H9 (cell line): ENCODE results near the gene BDH1. TPM values are rescaled to one million over a fixed set of nuclear protein-coding genes. Genes with fewer than 3 reads are reported as not detected.
A peak's percentile ranks its signal among the peaks of the same experiment; 100 is the strongest.

Experiments used
- DNase-seq: peaks from one replicate; pipeline ENCODE4 v3.0.0-alpha.2; 2017
- H2AFZ ChIP-seq: one replicate; pipeline ENCODE4 v1.6.1; 2013; ENCODE audit warnings: mild to moderate bottlenecking, low read length, control low read depth, moderate library complexity
- H2AK5ac ChIP-seq: 2 replicates; pipeline ENCODE4 v1.6.1; 2013; ENCODE audit warnings: low read length, control low read depth, mixed read lengths; ENCODE audit not compliant: insufficient read length
- H2BK120ac ChIP-seq: one replicate; pipeline ENCODE4 v1.6.1; 2013; ENCODE audit warnings: low read depth, mild to moderate bottlenecking, low read length, control low read depth, inconsistent platforms; ENCODE audit not compliant: poor library complexity, severe bottlenecking
- H2BK12ac ChIP-seq: 2 replicates; pipeline ENCODE4 v1.6.1; 2013; ENCODE audit warnings: low read length, control low read depth, mixed read lengths, low read depth; ENCODE audit not compliant: insufficient read length
- H2BK15ac ChIP-seq: 2 replicates; pipeline ENCODE4 v1.6.1; 2013; ENCODE audit warnings: low read depth, low read length, control low read depth
- H2BK20ac ChIP-seq: one replicate; pipeline ENCODE4 v1.6.1; 2013; ENCODE audit warnings: low read depth, mild to moderate bottlenecking, low read length, control low read depth, inconsistent platforms; ENCODE audit not compliant: poor library complexity, severe bottlenecking
- H2BK5ac ChIP-seq: 2 replicates; pipeline ENCODE4 v1.6.1; 2013; ENCODE audit warnings: low read length, control low read depth, mixed read lengths; ENCODE audit not compliant: insufficient read length
- H3K14ac ChIP-seq: 2 replicates; pipeline ENCODE4 v1.6.1; 2013; ENCODE audit warnings: low read length, control low read depth; ENCODE audit not compliant: insufficient read depth
- H3K18ac ChIP-seq: 2 replicates; pipeline ENCODE4 v1.6.1; 2013; ENCODE audit warnings: low read depth, mild to moderate bottlenecking, mixed read lengths, low read length, control low read depth; ENCODE audit not compliant: insufficient read length
- H3K23ac ChIP-seq: 2 replicates; pipeline ENCODE4 v1.6.1; 2013; ENCODE audit warnings: low read length, control low read depth, mixed read lengths, low read depth; ENCODE audit not compliant: insufficient read length
- H3K23me2 ChIP-seq: 2 replicates; pipeline ENCODE4 v1.6.1; 2013; ENCODE audit warnings: low read depth, mild to moderate bottlenecking, mixed read lengths, low read length, control low read depth; ENCODE audit not compliant: insufficient read length, poor library complexity, severe bottlenecking
- H3K27ac ChIP-seq: 2 replicates; pipeline ENCODE4 v1.5.1; 2013; ENCODE audit warnings: low read length, control low read depth, mixed read lengths, low read depth; ENCODE audit not compliant: insufficient read length
- H3K27me3 ChIP-seq: 2 replicates; pipeline ENCODE4 v1.6.1; 2013; ENCODE audit warnings: low read length, control low read depth, inconsistent platforms; ENCODE audit not compliant: insufficient read depth
- H3K4ac ChIP-seq: 2 replicates; pipeline ENCODE4 v1.6.1; 2013; ENCODE audit warnings: low read depth, mild to moderate bottlenecking, control low read depth, inconsistent platforms, low read length, moderate library complexity
- H3K4me1 ChIP-seq: 2 replicates; pipeline ENCODE4 v1.6.1; 2013; ENCODE audit warnings: low read length, control low read depth, inconsistent platforms; ENCODE audit not compliant: insufficient read depth
- H3K4me2 ChIP-seq: 2 replicates; pipeline ENCODE4 v1.6.1; 2013; ENCODE audit warnings: low read length, control low read depth, mixed read lengths; ENCODE audit not compliant: insufficient read length, insufficient read depth
- H3K56ac ChIP-seq: 2 replicates; pipeline ENCODE4 v1.6.1; 2013; ENCODE audit warnings: low read depth, mild to moderate bottlenecking, mixed read lengths, low read length, control low read depth; ENCODE audit not compliant: insufficient read length
- H3K79me1 ChIP-seq: 2 replicates; pipeline ENCODE4 v1.6.1; 2013; ENCODE audit warnings: low read depth, mild to moderate bottlenecking, moderate library complexity, low read length, control low read depth, inconsistent platforms; ENCODE audit not compliant: insufficient read depth, poor library complexity, severe bottlenecking
- H3K79me2 ChIP-seq: 2 replicates; pipeline ENCODE4 v1.6.1; 2013; ENCODE audit warnings: low read length, control low read depth, inconsistent platforms; ENCODE audit not compliant: insufficient read depth
- H3K9ac ChIP-seq: 2 replicates; pipeline ENCODE4 v1.6.1; 2013; ENCODE audit warnings: low read length, control low read depth, mixed read lengths; ENCODE audit not compliant: insufficient read length; ENCODE audit errors: extremely low read depth
- H3K9me3 ChIP-seq: one replicate; pipeline ENCODE4 v1.6.1; 2013; ENCODE audit warnings: low read depth, low read length, inconsistent platforms; ENCODE audit not compliant: control insufficient read depth
- H3T11ph ChIP-seq: one replicate; pipeline ENCODE4 v1.6.1; 2013; ENCODE audit warnings: mild to moderate bottlenecking, low read length, control low read depth, inconsistent platforms
- H4K20me1 ChIP-seq: one replicate; pipeline ENCODE4 v1.6.1; 2013; ENCODE audit not compliant: control insufficient read depth, insufficient read length, insufficient read depth
- H4K5ac ChIP-seq: 2 replicates; pipeline ENCODE4 v1.6.1; 2013; ENCODE audit warnings: low read depth, mild to moderate bottlenecking, mixed read lengths, low read length, control low read depth; ENCODE audit not compliant: insufficient read length
- H4K8ac ChIP-seq: replicated peaks from 2 replicates; pipeline ENCODE4 v1.6.1; 2013; ENCODE audit warnings: low read length, control low read depth, mixed read lengths, low read depth; ENCODE audit not compliant: insufficient read length
- H4K91ac ChIP-seq: 2 replicates; pipeline ENCODE4 v1.6.1; 2013; ENCODE audit warnings: low read depth, mild to moderate bottlenecking, moderate library complexity, mixed read lengths, low read length, control low read depth; ENCODE audit not compliant: insufficient read length
- H3K27ac Mint-ChIP-seq, 3 experiments: 2 replicates in 2 of 3; 3 replicates in 1 of 3; pipeline ENCODE4 v1.8.0; 2020 to 2021; ENCODE audit warnings: mixed read lengths in 3 of 3, mild to moderate bottlenecking in 1 of 3, moderate library complexity in 1 of 3
- H3K27me3 Mint-ChIP-seq: 2 replicates; pipeline ENCODE4 v1.8.0; 2021; ENCODE audit warnings: low read depth, mild to moderate bottlenecking, moderate library complexity, mixed read lengths
- H3K36me3 Mint-ChIP-seq, 3 experiments: 2 replicates in 2 of 3; 3 replicates in 1 of 3; pipeline ENCODE4 v1.8.0; 2020 to 2021; ENCODE audit warnings: low read depth in 3 of 3, mixed read lengths in 3 of 3; ENCODE audit not compliant: insufficient read depth in 1 of 3
- H3K4me1 Mint-ChIP-seq, 2 experiments: 2 replicates each; pipeline ENCODE4 v1.8.0; 2020; ENCODE audit warnings: mixed read lengths in 2 of 2
- H3K4me3 Mint-ChIP-seq, 2 experiments: 2 replicates in 1 of 2; 3 replicates in 1 of 2; pipeline ENCODE4 v1.8.0; 2020 to 2021; ENCODE audit warnings: mild to moderate bottlenecking in 2 of 2, mixed read lengths in 2 of 2, moderate library complexity in 1 of 2
- H3K9me3 Mint-ChIP-seq, 2 experiments: 2 replicates in 1 of 2; 3 replicates in 1 of 2; pipeline ENCODE4 v1.8.0; 2020; ENCODE audit warnings: mild to moderate bottlenecking in 2 of 2, mixed read lengths in 2 of 2, moderate library complexity in 1 of 2
- CTCF ChIP-seq: fragments of 200-600 bp; sonication (generic); conservative IDR thresholded peaks from 3 replicates; pipeline ENCODE4 v1.8.0; 2021; ENCODE audit warnings: antibody characterized with exemption, mild to moderate bottlenecking
- WGBS: extraction: QIAGEN DNeasy Blood & Tissue Kit; methylation state at CpG from one replicate; pipeline ENCODE4 v1.1.7; 2013; ENCODE audit warnings: missing lambda C conversion rate, low lambda C conversion rate, mixed read lengths; ENCODE audit not compliant: insufficient read length; ENCODE audit errors: extremely low coverage; 5-methylcytosine and 5-hydroxymethylcytosine counted together
- total RNA-seq: library from RNA; stranded (reverse); gene quantifications from 2 replicates; pipeline ENCODE4 v1.2.1, GENCODE V29; 2021

BDH1 gene
- total RNA-seq, 1 experiment from 2014 or later, result 23.8 TPM

GRCh38 chr3:197523526-197523925, 32.2 kb downstream of the BDH1 start:
- H3K4me1 ChIP-seq, result no peaks in the 10 kb centered on the region; the same call in 1 of the 2 replicates
- no peak overlapping the region for H3K23ac ChIP-seq
- H2BK5ac ChIP-seq, result no peak overlapping the region
- H3K9me3 ChIP-seq, result no peaks in the 10 kb centered on the region
- no peak overlapping the region for H2BK15ac ChIP-seq
- no peak overlapping the region for H3K27ac ChIP-seq
- H3K4me2 ChIP-seq, result no peak overlapping the region
- no peak overlapping the region for H2BK120ac ChIP-seq
- H3K27me3 ChIP-seq, result no peaks in the 10 kb centered on the region
- no peak overlapping the region for H2BK12ac ChIP-seq
- H3T11ph ChIP-seq, result no peak overlapping the region
- H3K79me2 ChIP-seq, result no peaks in the 10 kb centered on the region
- H3K79me1 ChIP-seq, result no peaks in the 10 kb centered on the region
- H2AK5ac ChIP-seq, result no peak overlapping the region
- H3K4ac ChIP-seq, result no peak overlapping the region
- no peak overlapping the region for H3K9ac ChIP-seq
- no peak overlapping the region for H2BK20ac ChIP-seq
- Mint-ChIP-seq H3K4me3 (no peak overlapping the region; a peak in 1 of 5 replicates), H3K4me1 (peaks cover 19 to 25% of the 10 kb centered on the region in 2 experiments), H3K27ac (no peak overlapping the region), H3K36me3 (peaks cover 7 to 8% (median 8%) of the 10 kb centered on the region in 3 experiments; a peak in 6 of 7 replicates), H3K27me3 (no peaks in the 10 kb centered on the region), H3K9me3 (no peaks in the 10 kb centered on the region)
- H3K18ac ChIP-seq, result no peak overlapping the region
- no peak overlapping the region for H4K91ac ChIP-seq
- H3K56ac ChIP-seq, result no peak overlapping the region
- no peak overlapping the region; the same call in 1 of the 2 replicates for H3K14ac ChIP-seq
- H3K23me2 ChIP-seq, result no peaks in the 10 kb centered on the region
- H4K20me1 ChIP-seq, result no peaks in the 10 kb centered on the region
- H2AFZ ChIP-seq, result no peak overlapping the region
- TF ChIP-seq CTCF, result no peak
- no CpG with 5 or more reads among the region's 14 CpGs for WGBS
- no peak overlapping the region for H4K5ac ChIP-seq
- no peak overlapping the region for H4K8ac ChIP-seq
- peak; percentile 23 for DNase-seq
